HG03378 (cell line): Measurements from ENCODE around the gene LILRA2.
"Not testable (repeated sequence)": the region's sequence is repeated elsewhere in the genome, so short reads cannot be mapped to it uniquely, and the experiment has no call there.

Experiments
- ATAC-seq: cut with Tn5 transposase; IDR thresholded peaks from one replicate; pipeline ENCODE4 v1.9.1; 2021; ENCODE audit warnings: mild to moderate bottlenecking, moderate library complexity; ENCODE audit not compliant: unreplicated experiment

Gene LILRA2

DNA sequence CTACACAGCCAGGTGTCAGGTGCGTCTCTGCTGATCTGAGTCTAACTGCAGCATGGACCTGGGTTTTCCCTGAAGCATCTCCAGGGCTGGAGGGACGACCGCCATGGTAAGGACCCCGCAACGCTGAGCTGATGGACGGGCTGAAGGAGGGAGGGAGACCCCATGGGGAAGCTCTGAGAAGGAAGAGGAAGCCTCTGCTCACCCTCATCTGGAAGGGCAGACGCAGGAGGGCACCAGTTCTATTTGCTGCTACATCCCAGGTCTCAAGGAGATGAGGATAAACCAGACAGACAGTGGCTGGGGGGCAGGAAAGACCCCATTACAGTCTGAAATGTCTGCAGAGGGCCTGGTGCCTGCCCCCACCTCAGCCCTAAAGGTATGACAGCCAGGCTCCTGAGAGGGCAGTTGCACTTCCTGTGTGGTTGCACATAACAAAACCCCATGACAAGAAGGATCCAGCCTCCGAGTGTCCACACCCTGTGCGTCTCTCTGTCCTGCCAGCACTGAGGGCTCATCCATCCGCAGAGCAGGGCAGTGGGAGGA is at the start of gene LILRA2:
LILRA2 (plus strand) TSS at position 461 of the 543 bp plus-strand sequence. CDS start 89 bp downstream, outside the sequence.
- no peak for ATAC-seq

DNA sequence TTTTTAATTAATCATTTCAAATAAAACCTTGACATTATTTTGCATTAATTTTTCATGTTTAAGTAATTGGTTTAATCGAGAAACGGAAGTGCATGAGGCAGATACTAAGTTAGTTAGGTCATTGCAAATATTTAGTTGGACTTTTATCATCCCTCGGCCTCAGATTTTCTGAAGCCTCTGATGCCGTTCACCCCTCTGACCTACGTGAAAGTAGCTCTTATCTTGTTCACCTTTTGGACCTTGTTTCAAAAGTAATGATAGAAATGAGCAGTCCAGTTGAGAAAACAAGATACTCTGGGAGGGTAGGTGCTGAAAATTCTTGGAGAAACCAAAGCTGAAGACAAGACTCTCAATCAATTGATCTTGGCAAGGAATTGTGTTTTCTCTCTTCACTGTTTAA is 48.0 kb upstream of the LILRA2 start:
- ATAC-seq: no peak

DNA sequence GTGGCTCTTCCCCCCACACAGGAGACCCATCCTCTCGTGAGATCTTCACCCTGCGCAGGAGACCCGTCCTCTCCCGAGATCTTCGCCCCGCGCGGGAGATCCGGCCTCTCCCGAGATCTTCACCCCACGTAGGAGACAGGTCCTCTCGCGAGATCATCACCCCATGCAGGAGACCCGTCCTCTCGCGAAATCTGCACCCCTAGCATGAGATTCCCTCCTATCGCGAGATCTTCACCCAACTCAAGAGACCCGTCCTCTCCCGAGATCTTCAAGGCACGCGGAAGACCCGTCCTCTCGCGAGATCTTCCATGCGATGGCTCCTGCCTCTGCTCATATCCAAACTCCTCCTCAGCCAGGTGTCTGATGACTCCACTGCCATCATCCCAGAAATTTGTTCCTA is 46.6 kb upstream of the LILRA2 start:
- ATAC-seq: no peak

GRCh38 chr19:54530866-54531265 is 42.7 kb upstream of the LILRA2 start:
- no peak for ATAC-seq

GRCh38 chr19:54532528-54532927 is 41.1 kb upstream of the LILRA2 start:
- peak; percentile 75 for ATAC-seq

GRCh38 chr19:54533476-54533875 is 40.1 kb upstream of the LILRA2 start:
- ATAC-seq: no peak

GRCh38 chr19:54534156-54534555 is 39.4 kb upstream of the LILRA2 start:
- no peak for ATAC-seq

DNA sequence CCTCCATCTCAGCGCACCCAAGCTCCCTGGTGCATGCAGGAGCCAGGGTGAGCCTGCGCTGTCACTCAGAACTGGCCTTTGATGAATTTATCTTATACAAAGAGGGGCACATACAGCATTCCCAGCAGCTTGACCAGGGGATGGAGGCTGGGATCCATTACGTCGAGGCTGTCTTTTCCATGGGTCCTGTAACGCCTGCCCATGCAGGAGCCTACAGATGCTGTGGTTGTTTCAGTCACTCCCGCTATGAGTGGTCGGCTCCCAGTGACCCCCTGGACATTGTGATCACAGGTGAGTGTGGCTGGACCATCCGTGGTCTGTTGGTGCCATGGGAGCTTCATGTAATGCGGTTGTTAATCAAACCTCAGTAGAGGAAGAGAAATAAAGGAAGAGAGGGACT is 38.0 kb upstream of the LILRA2 start:
- ATAC-seq: no peak

GRCh38 chr19:54536956-54537355 is 36.6 kb upstream of the LILRA2 start:
- ATAC-seq: no peak

GRCh38 chr19:54541712-54542111 is 31.9 kb upstream of the LILRA2 start:
- no peak for ATAC-seq

GRCh38 chr19:54548806-54549205 is 24.8 kb upstream of the LILRA2 start:
- no peak for ATAC-seq

DNA sequence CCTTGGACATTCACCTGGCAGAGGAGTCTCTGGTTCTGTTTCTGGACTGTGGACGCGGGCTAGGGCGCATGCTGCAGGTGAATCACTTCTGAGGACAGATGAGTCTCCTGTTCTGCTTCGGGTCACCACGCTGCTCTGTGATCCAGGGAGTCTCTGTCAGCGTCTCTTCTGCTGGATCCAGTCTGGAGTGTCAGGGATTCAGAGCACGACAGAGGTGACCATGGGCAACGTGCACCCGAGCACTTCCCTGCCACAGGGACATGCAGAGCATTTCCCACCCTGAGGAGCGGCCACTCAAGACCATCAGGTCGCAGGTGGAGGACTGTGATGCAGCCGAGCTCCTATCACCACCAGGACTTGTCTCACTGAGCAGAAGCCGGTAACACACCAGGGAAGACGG is 24.4 kb upstream of the LILRA2 start:
- no peak for ATAC-seq

DNA sequence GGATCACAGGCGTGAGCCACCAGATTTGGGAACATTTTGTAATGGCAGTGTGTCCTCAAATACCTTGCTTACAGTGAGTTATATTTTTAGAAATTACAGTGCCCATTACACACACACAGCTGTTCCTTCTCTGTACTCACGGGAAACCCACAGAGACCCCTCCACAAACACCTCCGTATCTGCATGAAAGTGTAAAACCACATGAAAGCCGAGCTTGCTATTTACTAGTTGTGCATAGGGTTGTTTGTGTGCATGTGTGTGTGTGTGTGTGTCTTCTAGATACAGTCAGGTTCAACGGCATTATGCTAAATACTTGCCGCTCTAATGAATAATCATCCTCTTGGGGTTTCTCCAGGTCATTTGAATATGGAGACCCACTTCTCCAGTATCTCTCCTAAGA is 22.3 kb upstream of the LILRA2 start:
- no peak for ATAC-seq

DNA sequence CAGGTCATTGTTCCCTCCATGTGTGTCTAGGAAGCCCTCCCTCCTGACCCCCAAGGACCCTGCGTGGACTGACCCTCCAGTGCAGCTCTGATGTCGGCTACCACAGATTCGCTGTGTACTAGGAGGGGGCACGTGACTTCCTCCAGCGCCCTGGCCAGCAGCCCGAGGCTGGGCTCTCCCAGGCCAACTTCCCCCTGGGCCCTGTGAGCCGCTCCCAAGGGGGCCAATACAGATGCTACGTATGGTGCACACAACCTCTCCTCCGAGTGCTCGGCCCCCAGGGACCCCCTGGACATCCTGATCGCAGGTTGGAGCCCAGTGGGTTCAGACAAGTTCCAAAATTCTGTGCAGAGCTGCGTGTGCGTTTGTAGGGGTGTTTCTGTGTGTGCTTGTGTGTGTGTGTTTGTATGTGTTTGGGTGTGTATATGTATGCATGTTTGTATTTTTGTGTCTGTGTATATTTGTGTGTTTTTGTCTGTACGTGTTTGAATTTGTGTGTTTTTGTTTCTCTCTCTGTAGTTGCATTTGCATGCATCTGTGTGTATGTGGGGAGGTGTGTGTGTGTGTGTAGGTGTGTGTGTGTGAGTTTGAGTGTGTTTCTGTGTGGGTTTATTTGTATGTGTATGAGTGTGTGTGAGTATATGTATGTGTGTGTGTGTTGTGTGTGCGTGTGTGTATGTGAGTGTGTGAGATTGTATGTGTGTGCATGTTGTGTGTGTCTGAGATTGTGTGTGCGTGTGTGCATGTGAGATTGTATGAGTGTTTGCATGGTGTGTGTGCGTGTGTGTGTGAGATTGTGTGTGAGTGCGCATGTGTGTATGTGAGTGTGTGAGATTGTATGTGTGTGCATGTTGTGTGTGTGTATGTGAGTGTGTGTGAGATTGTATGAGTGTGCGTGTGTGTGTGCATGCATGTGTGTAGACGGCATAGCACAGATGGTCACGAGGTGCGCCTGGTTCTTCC is 21.4 kb upstream of the LILRA2 start:
- no peak for ATAC-seq

DNA sequence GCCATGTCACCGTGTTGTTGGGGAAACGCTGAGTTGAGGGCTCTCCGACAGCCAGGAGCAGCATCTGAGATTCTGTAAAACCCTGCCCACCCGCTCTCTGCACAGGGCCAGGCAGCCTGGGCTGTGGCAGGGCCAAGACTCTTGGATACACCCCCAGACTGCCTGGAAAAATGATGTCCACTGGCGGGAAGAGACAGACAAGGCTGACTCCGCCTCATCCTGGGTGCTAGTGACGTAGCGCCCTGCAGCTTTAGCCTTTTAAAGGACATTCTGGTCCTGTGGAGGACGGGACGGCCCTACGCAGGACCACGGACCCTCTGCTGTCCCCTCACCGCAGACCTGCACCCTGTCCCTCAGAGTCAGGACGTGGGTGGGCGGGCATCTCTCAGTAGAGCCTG is 20.7 kb upstream of the LILRA2 start:
- ATAC-seq: no peak

- no peak for ATAC-seq
Measured at GRCh38 chr19:54554006-54554405, 19.6 kb upstream of the LILRA2 start.

- ATAC-seq: no peak
Measured at GRCh38 chr19:54554896-54555295, 18.7 kb upstream of the LILRA2 start.

DNA sequence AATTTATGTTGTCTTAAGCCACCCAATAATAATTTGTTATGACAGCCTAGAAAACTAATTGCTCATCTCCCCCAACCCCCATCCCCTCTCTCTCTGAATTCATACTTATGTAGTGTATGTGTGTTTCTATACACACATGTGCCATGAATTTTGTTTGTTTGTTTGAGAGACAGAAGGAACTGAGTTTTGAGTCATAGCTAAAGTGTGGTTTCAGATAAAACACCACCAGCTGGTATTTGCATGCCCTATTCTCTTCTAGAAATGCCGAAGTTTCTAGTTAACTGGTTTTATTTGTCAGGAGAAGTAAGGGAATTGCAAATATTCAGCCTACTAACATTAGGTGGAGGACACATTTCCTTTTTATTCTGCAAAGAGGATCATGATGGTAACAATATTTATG is 17.4 kb upstream of the LILRA2 start:
- ATAC-seq: no peak

GRCh38 chr19:54558339-54558738 is 15.3 kb upstream of the LILRA2 start:
- no peak for ATAC-seq

GRCh38 chr19:54560881-54561385 is 12.7 kb upstream of the LILRA2 start:
- no peak for ATAC-seq

GRCh38 chr19:54561840-54562239 is 11.8 kb upstream of the LILRA2 start:
- ATAC-seq: no peak

DNA sequence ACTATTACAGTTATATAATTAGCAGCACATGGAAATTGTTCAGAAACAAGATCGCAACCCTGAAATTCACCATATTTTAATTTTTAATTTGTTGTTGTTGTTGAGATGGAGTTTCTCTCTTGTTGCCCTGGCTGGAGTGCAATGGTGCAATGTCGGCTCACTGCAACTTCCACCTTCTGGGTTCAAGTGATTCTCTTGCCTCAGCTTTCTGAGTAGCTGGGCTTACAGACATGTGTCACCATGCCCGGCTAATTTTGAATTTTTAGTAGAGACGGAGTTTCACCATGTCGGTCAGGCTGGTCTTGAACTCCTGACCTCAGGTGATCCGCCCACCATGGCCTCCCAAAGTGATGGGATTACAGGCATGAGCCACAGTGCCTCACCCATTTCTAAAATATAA is 10.4 kb upstream of the LILRA2 start:
- not testable (repeated sequence) for ATAC-seq
